GM21619 (cell line): ENCODE data around the gene MTMR6.

Experiments
- ATAC-seq: cut with Tn5 transposase; IDR thresholded peaks from one replicate; pipeline ENCODE4 v1.9.1; 2021; ENCODE audit not compliant: unreplicated experiment

MTMR6 gene

DNA sequence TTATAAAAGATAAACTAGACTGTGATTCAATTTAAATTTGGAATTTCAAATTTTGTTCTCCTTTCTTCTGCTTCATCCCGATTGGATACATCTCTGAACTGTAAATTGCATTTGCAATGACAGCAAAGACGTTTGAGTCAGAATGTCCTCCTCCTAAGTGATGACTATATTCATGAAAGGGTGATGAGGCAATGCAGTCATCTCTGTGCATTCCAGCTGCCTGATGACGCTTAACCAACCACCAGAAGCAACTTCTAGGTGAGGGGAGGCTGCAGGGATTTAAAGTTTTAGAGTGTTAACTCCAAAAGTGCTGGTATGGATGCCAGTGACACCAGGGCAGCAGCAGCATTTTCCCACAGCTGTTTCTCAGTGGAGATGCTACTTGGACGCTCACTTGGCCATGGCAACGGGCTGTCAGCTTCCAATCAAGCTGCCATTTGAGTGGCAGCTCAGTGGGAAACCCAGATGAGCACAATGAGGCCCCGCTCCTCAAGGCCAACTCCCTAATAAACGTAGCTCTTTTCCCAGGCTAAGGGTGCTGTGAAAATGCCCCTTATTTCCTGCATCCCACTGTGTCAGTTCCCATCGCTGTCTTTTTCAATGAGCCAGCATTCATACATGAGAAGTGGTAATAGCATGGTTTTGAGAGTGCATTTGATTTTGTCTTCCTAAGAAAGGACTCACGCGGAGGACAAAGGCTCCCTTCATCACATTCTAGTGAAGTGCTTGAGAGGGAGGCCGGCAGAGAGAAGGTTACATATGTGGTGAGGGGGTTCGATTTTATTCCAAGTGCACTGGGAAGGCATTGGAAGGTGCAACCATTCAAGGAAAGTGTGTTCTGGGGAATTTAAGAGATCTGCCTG, 70.0 kb downstream of the MTMR6 start:
- ATAC-seq, result no peak

GRCh38 chr13:25215253-25215575, 72.1 kb downstream of the MTMR6 start:
- ATAC-seq, result no peak

DNA sequence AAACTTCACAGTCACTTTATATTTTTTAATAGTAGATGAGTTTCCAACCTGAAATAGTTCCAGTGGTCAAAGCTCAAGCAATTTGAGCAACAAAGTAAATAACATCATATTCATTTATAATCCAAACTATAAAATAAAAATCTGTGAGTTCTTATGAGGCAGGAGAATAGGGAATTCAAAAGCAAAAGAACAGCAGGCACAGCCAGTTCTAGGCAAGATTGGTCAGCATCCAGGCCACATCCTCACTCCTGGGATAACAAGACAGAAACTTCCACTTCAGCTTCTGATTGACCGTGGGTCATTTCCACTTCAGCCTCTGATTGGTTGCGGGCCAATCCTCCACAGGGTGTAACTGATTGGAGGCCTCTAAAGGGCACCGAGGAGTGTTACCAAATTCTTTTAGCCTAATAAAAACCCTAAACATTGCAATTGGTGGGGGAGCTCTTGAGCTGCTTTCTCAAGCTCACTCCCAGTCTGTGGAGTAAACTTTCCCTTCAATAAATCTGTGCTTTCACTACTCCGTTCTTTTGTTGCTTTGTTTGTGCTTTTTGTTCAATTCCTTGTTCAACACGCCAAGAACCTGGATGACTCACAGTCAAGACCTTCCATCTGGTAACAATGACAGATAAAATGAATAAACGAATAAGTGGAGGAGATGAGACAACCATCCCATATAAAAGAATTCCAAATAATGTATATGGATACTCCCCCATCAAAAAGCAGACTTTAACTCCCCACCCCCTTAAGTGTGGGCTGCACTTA, 72.6 kb downstream of the MTMR6 start:
- ATAC-seq, result no peak

- no peak for ATAC-seq
Observed at GRCh38 chr13:25213715-25214114, 73.6 kb downstream of the MTMR6 start.

- no peak for ATAC-seq
Observed at GRCh38 chr13:25210842-25211569, 76.3 kb downstream of the MTMR6 start.

GRCh38 chr13:25207291-25207810, 79.9 kb downstream of the MTMR6 start:
- no peak for ATAC-seq

DNA sequence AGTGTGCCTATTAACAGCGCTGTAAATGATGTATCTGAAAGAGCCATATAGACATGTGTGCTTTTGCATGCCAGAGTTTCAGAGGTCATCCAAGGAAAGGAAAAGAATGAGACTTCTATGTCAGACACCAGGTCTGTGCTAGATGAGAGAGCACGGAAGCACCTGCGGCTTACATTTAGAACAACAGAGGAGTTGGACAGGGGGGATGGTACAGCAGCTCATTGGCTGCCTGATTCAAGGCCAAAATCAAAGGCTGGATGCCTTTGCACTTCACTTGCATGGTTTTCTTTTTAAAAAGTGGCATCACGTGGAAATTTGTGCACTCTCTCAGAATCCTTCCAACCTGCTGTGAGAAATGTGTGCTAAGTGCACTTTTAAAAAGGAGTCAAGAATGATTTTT, 82.4 kb downstream of the MTMR6 start:
- ATAC-seq, result no peak

DNA sequence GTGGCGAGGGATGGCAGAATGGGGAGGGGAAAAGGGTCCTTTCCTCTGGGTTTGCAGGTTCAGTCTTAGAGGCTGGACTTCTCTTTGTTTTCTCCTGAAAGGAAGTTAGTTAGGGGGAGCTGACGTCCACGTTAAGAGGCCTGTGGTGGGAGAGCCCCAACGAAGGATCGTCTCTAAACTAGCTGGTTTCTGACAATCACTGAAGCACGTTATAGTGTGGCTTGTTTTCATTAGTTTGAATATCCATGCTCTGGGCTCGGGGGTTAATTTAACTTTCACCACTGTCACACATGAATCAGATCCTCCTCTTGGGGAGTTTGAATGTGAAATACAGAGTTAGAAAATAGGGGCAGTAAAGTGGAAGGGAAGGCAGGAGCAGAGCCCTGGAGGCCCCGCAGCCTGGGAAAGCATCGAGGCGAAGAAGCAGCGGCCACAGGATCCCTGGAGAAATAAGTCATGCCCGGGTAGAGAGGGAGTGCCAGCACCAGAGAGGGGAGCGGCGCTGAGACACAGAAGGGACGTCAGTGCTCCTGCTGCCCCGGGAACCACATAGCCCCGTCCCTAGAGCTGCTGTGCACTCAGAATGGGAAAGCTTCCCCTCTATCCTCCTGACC, 84.1 kb downstream of the MTMR6 start:
- ATAC-seq, result no peak

- ATAC-seq, result no peak
Observed at GRCh38 chr13:25200783-25201182, 86.5 kb downstream of the MTMR6 start.

DNA sequence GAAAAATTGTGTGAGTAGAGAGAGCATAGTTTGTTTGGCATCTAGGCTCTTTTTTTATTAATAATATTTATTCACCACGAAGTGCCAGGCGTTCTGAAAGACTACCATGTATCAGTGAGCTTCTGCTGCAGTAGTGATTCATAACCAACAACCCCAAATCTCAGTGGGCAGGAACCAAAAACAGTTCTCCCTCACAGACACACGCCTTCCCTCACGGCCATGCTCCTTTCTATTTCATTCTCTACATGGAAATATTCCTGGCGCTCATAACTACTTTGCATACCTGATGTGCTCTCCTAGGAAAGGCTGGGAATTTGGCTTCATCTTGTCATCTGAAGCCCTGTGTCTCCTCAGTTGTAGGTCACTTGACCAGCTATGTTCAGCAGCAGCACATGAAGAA, 88.6 kb downstream of the MTMR6 start:
- ATAC-seq, result no peak

DNA sequence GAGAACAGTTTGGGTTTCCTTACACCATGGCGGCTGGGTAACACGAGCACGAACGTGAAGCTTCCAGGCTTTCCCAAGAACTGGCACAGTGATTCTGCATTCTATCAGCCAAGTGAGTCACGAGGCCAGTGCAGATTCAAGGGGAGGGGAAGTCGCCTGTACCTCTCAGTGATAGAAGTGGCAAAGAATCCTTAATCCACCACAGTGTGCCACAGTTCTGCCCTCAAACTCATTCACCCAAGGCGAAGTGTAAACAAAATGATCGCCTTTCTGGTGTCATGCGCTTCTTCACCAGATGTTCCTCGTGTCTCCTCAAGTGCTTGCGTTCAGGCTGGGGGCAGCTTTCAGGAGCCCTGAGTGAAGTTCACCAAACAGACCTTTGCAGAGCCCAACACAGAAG, 90.3 kb downstream of the MTMR6 start:
- no peak for ATAC-seq
